ENCODE data around the gene LATS2.
"Not testable (repeated sequence)": the region's sequence is repeated elsewhere in the genome, so short reads cannot be mapped to it uniquely, and the experiment has no call there.

LATS2 gene

GRCh38 chr13:21075379-21076249, 14.2 kb upstream of the LATS2 start:
- DNase-seq (ENCODE audit: low read depth in 2 of 2) = no peak

- DNase-seq (ENCODE audit: low read depth in 2 of 2) = no peak
Measured at GRCh38 chr13:21075011-21075378, 13.6 kb upstream of the LATS2 start.

- no peak for DNase-seq (ENCODE audit: low read depth in 2 of 2)
Measured at GRCh38 chr13:21074546-21074945, 13.2 kb upstream of the LATS2 start.

GRCh38 chr13:21071924-21072323, 10.5 kb upstream of the LATS2 start:
- no peak for DNase-seq (ENCODE audit: low read depth in 2 of 2)

GRCh38 chr13:21071015-21071414, 9.6 kb upstream of the LATS2 start:
- no peak for DNase-seq (ENCODE audit: low read depth in 2 of 2)

- no peak for DNase-seq (ENCODE audit: low read depth in 2 of 2)
Measured at GRCh38 chr13:21069561-21070004, 8.2 kb upstream of the LATS2 start.

- DNase-seq (ENCODE audit: low read depth in 2 of 2) = no peak
Measured at GRCh38 chr13:21067848-21068247, 6.5 kb upstream of the LATS2 start.

- no peak for DNase-seq (ENCODE audit: low read depth in 2 of 2)
Measured at GRCh38 chr13:21066946-21067345, 5.6 kb upstream of the LATS2 start.

- no peak for DNase-seq (ENCODE audit: low read depth in 2 of 2)
Measured at GRCh38 chr13:21065686-21066085, 4.3 kb upstream of the LATS2 start.

GRCh38 chr13:21063031-21063430, 1.6 kb upstream of the LATS2 start:
- no peak for DNase-seq (ENCODE audit: low read depth in 2 of 2)

- DNase-seq (ENCODE audit: low read depth in 2 of 2) = no peak
Measured at GRCh38 chr13:21060338-21061028, 903 bp downstream of the LATS2 start.

GRCh38 chr13:21059641-21060337, 1.6 kb downstream of the LATS2 start:
- DNase-seq (ENCODE audit: low read depth in 2 of 2) = no peak

- DNase-seq (ENCODE audit: low read depth in 2 of 2) = no peak
Measured at GRCh38 chr13:21058361-21058760, 3.0 kb downstream of the LATS2 start.

GRCh38 chr13:21055511-21056045, 5.8 kb downstream of the LATS2 start:
- DNase-seq (ENCODE audit: low read depth in 2 of 2) = no peak

GRCh38 chr13:21055016-21055415, 6.4 kb downstream of the LATS2 start:
- no peak for DNase-seq (ENCODE audit: low read depth in 2 of 2)

- DNase-seq (ENCODE audit: low read depth in 2 of 2) = no peak
Measured at GRCh38 chr13:21054313-21054712, 7.1 kb downstream of the LATS2 start.

- no peak for DNase-seq (ENCODE audit: low read depth in 2 of 2)
Measured at GRCh38 chr13:21053231-21053630, 8.2 kb downstream of the LATS2 start.

GRCh38 chr13:21051675-21052074, 9.7 kb downstream of the LATS2 start:
- no peak for DNase-seq (ENCODE audit: low read depth in 2 of 2)

GRCh38 chr13:21050288-21051197, 10.8 kb downstream of the LATS2 start:
- DNase-seq (ENCODE audit: low read depth in 2 of 2) = no peak

GRCh38 chr13:21049731-21050130, 11.7 kb downstream of the LATS2 start:
- DNase-seq (ENCODE audit: low read depth in 2 of 2) = not testable (repeated sequence)
